Fibroblast of lung (primary cell): ENCODE data around the gene GPSM1. TPM values are rescaled to one million over a fixed set of nuclear protein-coding genes. Genes with fewer than 3 reads are reported as not detected.
"Not testable (repeated sequence)": the region's sequence is repeated elsewhere in the genome, so short reads cannot be mapped to it uniquely, and the experiment has no call there.

Experiments
- DNase-seq, 2 donors: peaks; one replicate each; pipeline versions ENCODE4 v3.0.0 to v3.0.0-alpha.2; 2010; ENCODE audit warnings: low read depth in 2 of 2
- H2AFZ ChIP-seq: 2 replicates; pipeline ENCODE4 v1.5.1; 2012; ENCODE audit warnings: low read length, control low read depth, inconsistent platforms
- H3K27ac ChIP-seq: 2 replicates; pipeline ENCODE4 v1.5.1; 2011; ENCODE audit warnings: low read length, control low read depth; ENCODE audit not compliant: insufficient read depth
- H3K27me3 ChIP-seq: 2 replicates; pipeline ENCODE4 v1.5.1; 2011; ENCODE audit warnings: mild to moderate bottlenecking, low read length; ENCODE audit not compliant: control insufficient read depth, insufficient read depth
- H3K36me3 ChIP-seq: 2 replicates; pipeline ENCODE4 v1.5.1; 2011; ENCODE audit warnings: low read length; ENCODE audit not compliant: control insufficient read depth, insufficient read depth
- H3K4me1 ChIP-seq: 2 replicates; pipeline ENCODE4 v1.5.1; 2011; ENCODE audit warnings: low read length; ENCODE audit not compliant: control insufficient read depth, insufficient read depth; ENCODE audit errors: extremely low read depth
- H3K4me2 ChIP-seq: 2 replicates; pipeline ENCODE4 v1.5.1; 2011; ENCODE audit warnings: low read length, control low read depth; ENCODE audit not compliant: insufficient read depth; ENCODE audit errors: extremely low read depth
- H3K4me3 ChIP-seq, 4 experiments: fragments of 200-600 bp in 1 of 4; sonication (generic) in 1 of 4; replicated peaks in 1 of 4; 2 replicates each; pipeline ENCODE4 v1.5.1; 2011 to 2016; ENCODE audit warnings: low read length in 4 of 4, low read depth in 3 of 4, mild to moderate bottlenecking in 3 of 4, control low read depth in 2 of 4, inconsistent platforms in 1 of 4, mixed read lengths in 1 of 4; ENCODE audit not compliant: insufficient read depth in 1 of 4; ENCODE audit errors: control extremely low read depth in 1 of 4
- H3K79me2 ChIP-seq: 2 replicates; pipeline ENCODE4 v1.5.1; 2012; ENCODE audit warnings: mild to moderate bottlenecking, low read length, inconsistent platforms; ENCODE audit not compliant: control insufficient read depth, insufficient read depth
- H3K9ac ChIP-seq: 2 replicates; pipeline ENCODE4 v1.5.1; 2011; ENCODE audit warnings: mild to moderate bottlenecking, low read length, control low read depth; ENCODE audit not compliant: insufficient read depth
- H3K9me3 ChIP-seq: 2 replicates; pipeline ENCODE4 v1.5.1; 2012; ENCODE audit warnings: low read depth, low read length; ENCODE audit not compliant: control insufficient read depth, insufficient read depth
- H4K20me1 ChIP-seq: 2 replicates; pipeline ENCODE4 v1.5.1; 2011; ENCODE audit warnings: low read length; ENCODE audit not compliant: control insufficient read depth, insufficient read depth; ENCODE audit errors: extremely low read depth
- EZH2 ChIP-seq: IDR thresholded peaks from 2 replicates; pipeline ENCODE4 v1.5.1; 2012; ENCODE audit warnings: low read length, control low read depth, mild to moderate bottlenecking; ENCODE audit errors: missing control alignments
- polyA plus RNA-seq, 2 donors: library from polyadenylated mRNA; depleted of rRNA in 1 of 2; stranded (reverse) in 1 of 2; unstranded in 1 of 2; fragments of >200 nt; gene quantifications; 2 replicates each; pipeline ENCODE4 v1.2.1, GENCODE V29; 2011 to 2012; ENCODE audit warnings: missing spikeins in 1 of 2
- total RNA-seq: library from RNA; depleted of rRNA; stranded (reverse); fragments of >200 nt; gene quantifications from 2 replicates; pipeline ENCODE4 v1.2.1, GENCODE V29; 2014
- TF ChIP-seq, protein P1 (sequence below), 2 donors: IDR thresholded peaks in 1 of 2; conservative IDR thresholded peaks in 1 of 2; 1 replicate in 1 of 2; 2 replicates in 1 of 2; pipeline ENCODE4 v1.5.1; 2011 to 2012; ENCODE audit warnings: low read length in 2 of 2, control low read depth in 1 of 2, inconsistent platforms in 1 of 2, low read depth in 1 of 2, mild to moderate bottlenecking in 1 of 2

Gene GPSM1
- total and polyA plus RNA-seq, 2 donors (not counting 1 experiment from before 2014, with no cell fraction given), result 15.8 to 60.3 TPM

DNA sequence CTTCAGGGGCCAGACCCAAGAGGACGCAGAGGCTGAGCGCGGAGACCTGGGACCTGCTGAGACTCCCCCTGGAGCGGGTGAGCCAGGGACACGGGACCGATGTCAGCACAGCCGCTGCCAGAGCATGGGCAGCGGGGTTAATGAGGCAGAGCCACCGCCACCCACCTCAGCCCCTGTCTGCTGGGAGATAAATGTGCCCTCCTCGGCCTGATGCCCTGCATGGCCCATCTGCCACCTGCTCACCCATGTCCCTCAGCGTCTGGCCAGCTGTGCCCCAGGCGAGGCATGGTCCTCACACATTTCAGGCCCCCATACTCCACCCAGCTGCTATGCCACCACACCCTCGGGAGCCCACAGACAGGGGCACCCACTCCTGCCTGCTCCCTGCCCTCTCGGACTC lies 21.4 kb downstream of the GPSM1 start:
- H3K4me3 ChIP-seq, result no peak overlapping the region
- DNase-seq, result no peak
- H4K20me1 ChIP-seq, result no peaks in the 10 kb centered on the region
- H3K79me2 ChIP-seq, result no peaks in the 10 kb centered on the region
- H3K9me3 ChIP-seq, result no peaks in the 10 kb centered on the region
- no peak overlapping the region for H2AFZ ChIP-seq
- no peaks in the 10 kb centered on the region for H3K27me3 ChIP-seq
- no peak for TF ChIP-seq EZH2
- no peak overlapping the region for H3K4me2 ChIP-seq
- H3K9ac ChIP-seq, result no peak overlapping the region
- no peak overlapping the region for H3K27ac ChIP-seq
- peaks cover 17% of the 10 kb centered on the region for H3K36me3 ChIP-seq
- H3K4me1 ChIP-seq, result peaks cover 17% of the 10 kb centered on the region

GRCh38 chr9:136349546-136349945 lies 22.2 kb downstream of the GPSM1 start:
- DNase-seq, result no peak
- H3K4me1 ChIP-seq, result peaks cover 19% of the 10 kb centered on the region
- no peak overlapping the region for H3K27ac ChIP-seq
- no peak for TF ChIP-seq EZH2
- TF ChIP-seq, protein P1, sequence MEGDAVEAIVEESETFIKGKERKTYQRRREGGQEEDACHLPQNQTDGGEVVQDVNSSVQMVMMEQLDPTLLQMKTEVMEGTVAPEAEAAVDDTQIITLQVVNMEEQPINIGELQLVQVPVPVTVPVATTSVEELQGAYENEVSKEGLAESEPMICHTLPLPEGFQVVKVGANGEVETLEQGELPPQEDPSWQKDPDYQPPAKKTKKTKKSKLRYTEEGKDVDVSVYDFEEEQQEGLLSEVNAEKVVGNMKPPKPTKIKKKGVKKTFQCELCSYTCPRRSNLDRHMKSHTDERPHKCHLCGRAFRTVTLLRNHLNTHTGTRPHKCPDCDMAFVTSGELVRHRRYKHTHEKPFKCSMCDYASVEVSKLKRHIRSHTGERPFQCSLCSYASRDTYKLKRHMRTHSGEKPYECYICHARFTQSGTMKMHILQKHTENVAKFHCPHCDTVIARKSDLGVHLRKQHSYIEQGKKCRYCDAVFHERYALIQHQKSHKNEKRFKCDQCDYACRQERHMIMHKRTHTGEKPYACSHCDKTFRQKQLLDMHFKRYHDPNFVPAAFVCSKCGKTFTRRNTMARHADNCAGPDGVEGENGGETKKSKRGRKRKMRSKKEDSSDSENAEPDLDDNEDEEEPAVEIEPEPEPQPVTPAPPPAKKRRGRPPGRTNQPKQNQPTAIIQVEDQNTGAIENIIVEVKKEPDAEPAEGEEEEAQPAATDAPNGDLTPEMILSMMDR (conservative IDR thresholded peaks at IDR 0.05 in 1 of 2, IDR thresholded peaks at IDR 0.05 in 1 of 2; ENCODE audit: low read depth in 1 of 2, low read length in 2 of 2), result no peak
- H3K9me3 ChIP-seq, result no peaks in the 10 kb centered on the region
- no peaks in the 10 kb centered on the region for H3K79me2 ChIP-seq
- H3K4me2 ChIP-seq, result no peak overlapping the region
- H3K9ac ChIP-seq, result no peak overlapping the region
- H3K36me3 ChIP-seq, result peaks cover 16% of the 10 kb centered on the region
- no peak overlapping the region for H2AFZ ChIP-seq
- no peaks in the 10 kb centered on the region for H3K27me3 ChIP-seq
- no peaks in the 10 kb centered on the region for H4K20me1 ChIP-seq
- no peak overlapping the region for H3K4me3 ChIP-seq

DNA sequence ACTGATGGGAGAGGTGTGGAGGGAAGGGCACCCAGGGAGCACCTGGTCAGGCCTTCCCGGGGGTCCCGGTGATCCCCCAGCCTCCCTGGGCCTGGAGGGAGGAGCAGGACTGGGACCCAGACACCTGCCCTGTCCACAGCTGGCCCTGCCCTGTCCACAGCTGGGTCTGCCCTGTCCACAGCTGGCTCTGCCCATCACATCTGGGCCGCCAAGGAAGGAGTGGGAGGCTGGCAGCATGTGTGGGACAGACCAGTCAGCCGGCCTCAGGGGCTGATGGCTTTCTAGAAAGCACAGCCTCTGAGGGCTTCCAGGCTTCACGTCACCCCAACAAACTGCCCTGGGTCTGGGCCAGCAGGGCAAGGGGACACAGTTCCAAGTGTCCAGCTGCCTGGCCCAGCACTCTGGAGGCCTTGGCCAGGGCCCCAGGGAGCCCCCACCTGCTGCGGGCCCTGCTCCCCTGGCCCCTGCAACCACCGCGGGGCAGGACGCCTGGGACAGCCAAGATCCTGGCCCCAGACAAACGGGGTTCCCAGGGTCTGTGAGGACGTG lies 24.0 kb downstream of the GPSM1 start:
- no peaks in the 10 kb centered on the region for H3K79me2 ChIP-seq
- DNase-seq, result no peak
- no peak overlapping the region for H3K4me2 ChIP-seq
- no peak for TF ChIP-seq EZH2
- TF ChIP-seq, protein P1 (conservative IDR thresholded peaks at IDR 0.05 in 1 of 2, IDR thresholded peaks at IDR 0.05 in 1 of 2; ENCODE audit: low read depth in 1 of 2, low read length in 2 of 2), result no peak
- H3K4me3 ChIP-seq, result no peak overlapping the region
- no peak overlapping the region for H3K27ac ChIP-seq
- no peak overlapping the region for H3K9ac ChIP-seq
- H3K36me3 ChIP-seq, result peaks cover 22% of the 10 kb centered on the region
- H3K9me3 ChIP-seq, result no peaks in the 10 kb centered on the region
- H3K4me1 ChIP-seq, result peaks cover 5% of the 10 kb centered on the region
- H2AFZ ChIP-seq, result no peak overlapping the region
- H4K20me1 ChIP-seq, result no peaks in the 10 kb centered on the region
- no peaks in the 10 kb centered on the region for H3K27me3 ChIP-seq

- not testable (repeated sequence) for H3K9ac ChIP-seq
Measured at GRCh38 chr9:136351868-136352267, 24.5 kb downstream of the GPSM1 start.

More at GRCh38 chr9:136351868-136352267, 24.5 kb downstream of the GPSM1 start:
- not testable (repeated sequence) for H3K4me3 ChIP-seq, H3K4me1 ChIP-seq, H3K4me2 ChIP-seq, H3K27ac ChIP-seq, H3K27me3 ChIP-seq, H3K9me3 ChIP-seq, H4K20me1 ChIP-seq, DNase-seq, H3K79me2 ChIP-seq, H2AFZ ChIP-seq
- H3K36me3 ChIP-seq, result peaks cover 27% of the 10 kb centered on the region
